HG03060 (cell line): Measurements from ENCODE around the gene MAML1.

ENCODE experiments used
- ATAC-seq: cut with Tn5 transposase; IDR thresholded peaks from one replicate; pipeline ENCODE4 v1.9.1; 2021; ENCODE audit warnings: low read depth, moderate number of reproducible peaks; ENCODE audit not compliant: unreplicated experiment

MAML1 gene

DNA sequence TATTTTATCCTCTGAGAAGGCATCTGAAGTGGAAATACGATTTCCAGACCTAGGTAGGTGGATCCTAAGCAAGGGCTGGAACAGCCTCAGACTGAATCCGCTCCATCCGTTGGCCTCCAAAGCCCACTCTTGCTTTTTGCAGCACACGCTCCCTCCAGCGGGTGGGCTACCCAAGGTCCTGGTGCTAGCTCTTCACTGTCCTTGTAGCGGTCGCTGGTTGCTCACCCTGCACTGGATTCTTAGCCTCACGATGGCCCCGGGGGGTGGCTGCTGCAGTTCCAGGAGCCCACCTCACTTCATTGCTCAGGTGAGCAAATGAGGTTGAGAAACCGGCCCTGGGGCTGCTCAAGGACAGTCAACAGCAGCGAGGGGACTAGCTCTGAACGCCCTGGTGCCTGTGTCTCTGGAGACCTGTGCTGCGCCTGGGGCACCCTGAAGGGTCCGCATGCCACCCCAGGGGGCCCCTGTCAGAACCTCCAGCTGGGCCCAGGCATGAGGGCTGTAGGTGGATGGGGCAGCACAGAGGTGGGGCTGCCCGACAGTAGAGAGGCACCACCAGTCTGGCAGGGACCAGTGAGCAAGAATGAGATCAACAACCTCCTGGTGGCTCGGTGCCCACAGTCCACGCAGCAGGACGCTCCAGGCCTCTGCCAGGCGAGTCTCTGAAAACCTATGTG, 69.7 kb downstream of the MAML1 start:
- no peak for ATAC-seq

DNA sequence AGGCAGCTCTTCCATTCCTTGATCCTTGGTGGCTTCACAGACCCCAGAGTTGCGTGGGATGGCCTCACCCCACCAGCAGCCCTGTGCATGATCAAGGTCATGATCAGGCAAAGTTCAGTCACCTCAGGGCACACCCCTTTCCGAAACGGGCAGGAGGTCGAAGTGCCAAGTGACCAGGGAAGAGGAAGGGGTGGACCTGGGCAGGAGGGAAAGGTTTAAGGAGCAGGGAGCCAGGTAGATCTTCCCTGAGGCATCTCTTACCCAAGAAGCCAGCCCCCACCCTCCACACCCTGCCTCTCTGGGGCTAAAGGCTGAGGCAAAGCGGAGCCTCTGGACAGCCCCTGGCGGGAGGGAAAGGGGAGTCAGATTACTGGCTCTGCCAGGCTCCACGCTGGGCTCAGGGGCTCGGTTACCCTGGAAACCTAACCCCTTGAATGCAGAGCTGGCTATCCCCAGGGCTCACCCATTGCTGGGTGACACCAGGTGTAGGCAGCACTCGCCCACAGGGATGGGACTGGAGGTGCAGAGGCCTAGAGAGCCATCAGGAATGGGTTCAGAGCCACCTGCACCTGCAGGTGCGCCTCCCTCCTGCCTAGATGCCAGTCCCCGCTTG, 70.4 kb downstream of the MAML1 start:
- ATAC-seq = no peak

DNA sequence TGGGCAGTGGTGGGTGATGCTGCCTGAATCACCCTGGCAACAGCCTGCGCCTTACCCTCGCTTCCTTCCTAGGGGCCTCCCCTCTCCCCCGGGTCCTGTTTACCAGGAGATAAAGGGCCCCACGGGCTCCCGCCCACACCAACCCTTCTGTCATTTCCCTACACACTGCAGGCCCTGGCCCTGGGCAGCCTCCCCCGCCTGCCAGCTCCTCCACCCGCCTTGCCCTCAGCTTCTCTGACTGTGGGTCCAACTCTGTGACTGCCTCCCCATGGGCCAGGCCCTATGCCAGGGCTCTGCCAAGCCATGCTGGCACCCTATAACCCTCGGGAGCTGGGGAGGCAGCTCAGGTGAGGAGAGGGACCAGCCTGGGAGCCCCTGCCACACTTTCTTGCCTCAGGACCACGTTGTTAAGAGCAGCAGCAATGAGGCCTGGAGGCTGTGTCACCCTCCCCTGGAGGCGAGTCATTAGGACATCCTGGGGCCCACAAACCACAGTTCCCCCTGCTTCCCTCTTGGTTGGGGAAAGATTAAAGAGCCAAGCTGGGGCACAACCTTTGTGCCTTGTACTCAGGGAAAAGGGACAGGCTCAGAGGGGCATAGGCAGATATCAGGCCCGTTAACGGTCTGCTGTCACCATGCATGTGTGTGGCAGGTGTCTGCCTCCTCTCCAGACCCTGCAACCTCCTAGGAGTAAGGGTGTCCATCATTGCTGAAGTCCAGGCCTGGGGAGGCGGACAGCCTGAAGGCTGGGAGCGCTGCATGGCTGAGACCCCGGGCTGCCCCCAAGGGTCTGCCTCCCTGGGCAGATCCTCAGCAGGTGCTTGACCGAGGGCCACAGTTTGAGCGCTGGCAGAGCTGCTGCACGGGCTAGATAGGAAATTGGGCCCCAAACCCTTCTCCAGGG, 71.3 kb downstream of the MAML1 start:
- no peak for ATAC-seq

DNA sequence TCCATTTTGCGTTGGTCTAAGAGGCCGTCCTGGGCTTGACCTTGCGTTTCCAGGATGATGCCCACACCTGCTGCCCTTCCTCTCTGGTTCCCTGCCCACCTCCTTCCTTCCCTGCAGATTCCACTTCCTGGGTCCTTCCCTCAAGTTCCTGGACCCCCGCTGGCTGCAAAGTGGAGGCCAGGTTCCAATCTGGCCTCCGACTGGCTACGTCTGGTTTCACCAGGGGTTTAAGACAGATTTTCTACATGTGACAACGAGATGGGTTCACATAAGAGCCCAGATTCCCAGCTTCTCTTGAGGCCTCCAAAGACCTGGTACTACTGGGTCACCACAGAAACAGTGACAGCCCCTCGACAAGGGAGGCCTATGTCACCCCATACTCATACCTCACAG, 71.9 kb downstream of the MAML1 start:
- no peak for ATAC-seq

DNA sequence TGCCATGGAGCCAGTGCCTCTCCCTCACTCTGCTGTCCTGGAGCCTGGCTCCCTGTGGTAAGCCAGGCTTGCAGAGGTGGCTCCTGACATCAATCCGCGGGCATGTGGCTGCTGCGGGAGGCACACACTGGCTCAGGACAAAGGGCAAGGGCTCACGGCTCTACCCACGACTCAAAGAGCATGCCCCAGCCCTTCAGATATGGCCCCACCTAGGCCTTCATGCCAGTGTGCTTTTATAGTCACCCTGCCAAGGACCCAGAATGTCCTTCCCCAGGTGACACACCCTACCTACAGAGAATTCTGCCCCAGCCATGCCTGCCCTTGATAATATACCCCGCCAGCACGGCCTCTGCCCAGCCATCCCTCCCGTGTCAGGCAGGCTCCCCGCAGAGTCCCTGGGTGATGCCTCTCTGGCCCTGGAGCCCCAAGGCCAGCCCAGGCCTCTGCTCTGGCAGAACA, 72.5 kb downstream of the MAML1 start:
- ATAC-seq = no peak

DNA sequence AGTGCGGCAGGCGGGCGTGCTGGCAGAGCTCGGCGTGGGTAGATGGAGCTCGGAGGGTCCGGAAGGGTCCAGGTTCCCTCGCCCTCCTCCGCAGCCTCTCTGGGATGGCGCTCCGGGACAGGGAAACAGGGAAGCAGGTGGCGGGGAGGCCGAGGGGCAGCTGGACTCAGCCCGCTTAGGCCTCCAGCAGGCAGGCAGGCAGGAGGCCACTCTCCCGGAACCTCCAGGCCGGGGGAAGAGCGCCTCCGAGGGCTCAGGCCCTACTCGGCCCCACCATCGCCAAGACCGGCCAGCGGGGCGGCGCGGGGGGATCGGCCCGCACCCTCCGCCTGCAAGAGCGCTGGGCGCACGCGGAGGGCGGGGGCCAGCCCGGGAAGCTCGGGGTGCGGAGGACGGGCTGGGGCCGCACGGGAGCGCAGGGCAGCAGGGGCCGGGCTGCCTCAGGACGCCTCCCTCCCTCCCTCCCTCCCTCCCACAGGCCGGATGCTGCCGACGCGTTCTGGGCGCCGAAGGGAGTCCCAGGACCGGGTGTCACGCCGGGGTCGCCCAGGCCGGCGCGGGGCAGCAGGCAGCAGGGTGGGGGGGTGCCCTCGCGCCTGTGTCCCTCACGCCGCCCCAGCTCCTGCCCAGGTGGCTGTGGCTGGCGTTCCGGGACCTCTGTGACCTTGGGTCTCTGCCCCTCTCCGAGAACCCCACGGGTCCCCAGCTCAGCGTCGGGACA, 73.1 kb downstream of the MAML1 start:
- no peak for ATAC-seq

DNA sequence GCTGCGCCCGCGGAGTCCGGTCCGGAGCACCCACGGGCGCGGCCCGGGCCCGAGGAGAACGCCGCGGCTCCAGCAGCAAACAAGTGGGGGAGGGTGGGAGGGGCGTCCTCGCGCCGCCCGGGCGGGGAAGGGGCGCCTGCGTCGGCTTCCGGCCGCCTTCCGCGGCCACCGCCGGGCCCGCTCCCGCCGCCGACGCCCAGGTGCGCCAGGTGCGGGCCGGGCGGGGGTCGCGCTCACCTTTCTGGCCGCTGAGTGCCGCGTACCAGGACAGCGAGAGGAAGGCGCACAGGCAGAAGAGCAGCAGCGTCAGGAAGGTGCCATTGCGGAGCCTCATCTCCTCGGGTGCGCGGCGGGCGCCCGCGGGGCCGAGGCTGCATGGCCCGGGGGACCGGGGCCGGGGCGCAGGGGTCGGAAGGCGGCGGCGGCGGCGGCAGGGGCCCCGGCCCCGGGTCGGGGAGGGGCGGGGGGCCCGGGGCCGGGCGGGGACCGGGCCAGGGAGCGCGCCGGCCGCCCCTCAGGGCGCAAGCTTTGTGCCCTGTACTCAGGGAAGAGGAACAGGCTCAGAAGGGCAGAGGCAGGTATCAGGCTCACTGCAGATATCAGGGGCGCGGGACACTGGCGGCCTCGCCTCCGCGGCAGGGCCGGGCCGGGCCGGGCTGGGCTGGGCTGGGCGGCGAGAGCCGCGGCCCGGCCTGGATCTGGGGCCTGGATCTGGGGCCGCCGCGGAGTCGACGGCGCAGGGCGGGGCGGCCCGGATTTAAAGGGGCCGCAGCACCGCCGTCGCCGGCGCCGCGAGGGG, 73.8 kb downstream of the MAML1 start, which contains the start of gene MGAT4B:
Gene MGAT4B (minus strand): TSS at position 617 of the 799 bp plus-strand sequence. CDS start 283 bp downstream, at position 334.
- no peak for ATAC-seq

DNA sequence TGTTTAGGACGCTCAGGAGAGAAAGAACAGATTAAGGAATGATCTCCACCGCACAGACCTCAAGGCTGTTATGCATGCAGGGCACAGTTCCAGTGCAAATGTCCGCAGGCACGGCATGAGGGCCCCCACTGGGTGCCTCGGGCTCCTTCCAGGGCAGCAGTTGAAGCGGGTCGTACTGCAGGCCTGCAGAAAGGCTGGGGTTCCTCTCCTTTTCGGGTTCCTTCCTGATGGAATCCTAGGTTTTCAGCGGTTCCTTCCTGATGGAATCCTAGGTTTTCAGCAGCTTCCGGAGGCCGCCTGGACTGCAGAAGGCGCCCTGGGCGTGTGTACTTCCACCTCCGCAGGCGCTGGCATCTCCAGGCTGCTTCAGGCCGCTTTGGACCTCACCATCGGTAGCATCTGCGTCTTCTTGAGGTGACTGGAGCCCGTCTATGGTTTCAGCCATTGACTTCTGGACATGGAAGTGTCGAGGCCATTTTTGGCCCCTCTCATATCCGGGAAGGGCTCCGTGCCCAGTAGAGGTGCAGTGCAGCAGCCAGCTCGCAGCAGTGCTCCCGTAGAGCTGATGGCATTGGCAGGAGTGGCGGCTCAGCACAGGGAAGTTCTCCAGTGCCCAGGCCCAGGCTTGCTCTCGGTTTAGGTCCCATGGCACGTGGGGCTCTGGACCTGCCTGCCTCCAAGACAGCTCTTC, 79.7 kb downstream of the MAML1 start:
- no peak for ATAC-seq

DNA sequence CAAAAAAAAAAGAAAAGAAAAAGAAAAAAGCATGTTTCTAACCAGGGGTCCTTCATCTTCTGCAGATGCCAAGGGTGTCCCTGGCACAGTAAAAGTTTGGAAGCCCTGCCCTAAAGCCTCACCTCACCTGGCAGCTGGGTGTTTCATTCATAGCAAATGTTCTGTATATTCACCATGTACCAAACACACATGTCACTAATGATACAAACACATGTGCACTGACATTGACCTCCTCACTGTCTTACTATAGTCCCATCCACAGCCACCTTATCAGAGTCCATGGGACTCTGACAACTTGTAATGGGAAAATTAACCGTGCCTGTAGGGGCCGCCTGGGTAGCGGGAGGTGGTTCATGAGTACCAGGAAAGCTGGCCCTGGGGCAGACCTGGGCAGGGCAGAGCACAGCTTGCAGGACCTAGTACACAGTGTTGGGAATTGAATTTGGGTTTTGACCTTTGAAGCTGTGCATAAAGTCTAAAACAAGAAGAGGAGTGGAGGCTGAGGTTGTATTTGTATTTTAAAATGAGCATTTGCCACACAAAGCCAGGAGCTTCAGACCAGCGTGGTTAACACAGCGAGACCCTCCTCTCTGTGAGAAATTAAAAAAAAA, 80.5 kb downstream of the MAML1 start:
- no peak for ATAC-seq

DNA sequence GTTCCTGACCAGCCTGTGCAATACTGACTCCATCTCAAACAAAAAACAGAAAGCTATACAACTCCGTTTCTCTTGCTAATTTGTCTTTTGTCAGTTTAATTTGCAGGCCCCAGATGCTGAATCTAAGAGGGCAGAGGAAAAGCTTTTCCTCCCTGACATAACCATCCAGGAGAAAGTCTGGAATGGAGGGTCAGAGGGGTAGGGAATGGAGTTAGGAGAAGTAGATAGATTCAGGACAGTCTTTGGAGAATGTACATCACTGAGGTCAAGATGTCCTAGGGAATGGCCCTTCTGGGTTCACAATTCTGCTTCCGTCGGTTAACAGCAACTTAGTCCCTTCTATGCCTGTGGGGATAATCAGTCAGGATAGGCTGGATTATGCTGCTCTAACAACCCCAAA, 81.5 kb downstream of the MAML1 start:
- no peak for ATAC-seq

DNA sequence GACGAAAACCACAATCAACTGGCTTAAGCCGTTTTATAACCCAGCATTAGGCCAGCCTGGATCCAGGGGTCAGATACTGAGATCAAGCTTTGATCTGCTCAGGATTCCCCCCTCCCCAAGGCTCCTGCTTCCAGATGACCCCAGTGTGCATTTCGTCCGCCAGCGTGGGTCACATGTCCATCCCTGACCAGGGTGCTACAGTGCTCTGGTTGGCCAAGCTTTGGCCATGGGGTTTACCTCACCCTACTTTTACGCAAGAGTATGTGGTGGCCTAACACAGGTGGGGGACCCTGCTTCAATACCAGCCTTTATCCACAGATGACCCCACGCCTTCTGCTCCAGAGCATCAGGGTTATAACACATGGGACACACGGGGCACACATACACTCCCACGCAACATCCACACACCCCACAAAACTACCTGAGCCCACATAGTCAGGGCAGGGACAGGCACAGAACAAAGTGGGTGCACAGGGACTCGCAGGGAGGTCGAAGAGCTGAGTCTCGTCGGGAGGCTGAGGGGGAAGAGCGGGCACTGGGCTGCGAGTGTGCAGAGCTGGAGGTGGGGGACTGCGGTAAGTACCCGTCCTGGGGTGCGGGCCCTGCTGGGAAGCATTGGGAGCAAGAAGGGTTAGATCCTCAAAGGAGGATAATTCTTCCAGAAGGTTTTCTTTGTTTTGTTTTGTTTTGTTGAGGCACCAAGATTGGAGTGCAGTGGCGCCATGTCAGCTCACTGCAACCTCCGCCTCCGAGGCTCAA, 83.0 kb downstream of the MAML1 start:
- ATAC-seq = no peak

DNA sequence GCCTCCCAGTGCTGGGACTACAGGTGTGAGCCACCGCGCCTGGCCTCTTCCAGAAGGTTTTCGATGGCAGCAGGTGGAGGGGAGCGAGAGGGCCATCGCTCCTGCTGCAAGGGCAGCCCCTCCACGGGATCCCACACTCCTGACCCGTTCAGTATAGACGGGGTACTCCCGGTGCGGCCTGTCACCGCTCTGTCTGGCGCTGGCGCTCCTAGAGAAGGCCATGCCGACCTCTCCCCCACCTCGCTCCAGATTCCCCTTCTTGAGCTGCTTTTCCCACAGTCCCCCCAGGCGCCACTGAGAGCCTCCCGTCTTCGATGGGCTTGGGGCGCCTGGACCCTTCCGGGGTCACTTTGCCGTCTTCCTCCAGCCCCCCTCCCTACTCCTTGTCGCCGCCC, 83.8 kb downstream of the MAML1 start:
- no peak for ATAC-seq

DNA sequence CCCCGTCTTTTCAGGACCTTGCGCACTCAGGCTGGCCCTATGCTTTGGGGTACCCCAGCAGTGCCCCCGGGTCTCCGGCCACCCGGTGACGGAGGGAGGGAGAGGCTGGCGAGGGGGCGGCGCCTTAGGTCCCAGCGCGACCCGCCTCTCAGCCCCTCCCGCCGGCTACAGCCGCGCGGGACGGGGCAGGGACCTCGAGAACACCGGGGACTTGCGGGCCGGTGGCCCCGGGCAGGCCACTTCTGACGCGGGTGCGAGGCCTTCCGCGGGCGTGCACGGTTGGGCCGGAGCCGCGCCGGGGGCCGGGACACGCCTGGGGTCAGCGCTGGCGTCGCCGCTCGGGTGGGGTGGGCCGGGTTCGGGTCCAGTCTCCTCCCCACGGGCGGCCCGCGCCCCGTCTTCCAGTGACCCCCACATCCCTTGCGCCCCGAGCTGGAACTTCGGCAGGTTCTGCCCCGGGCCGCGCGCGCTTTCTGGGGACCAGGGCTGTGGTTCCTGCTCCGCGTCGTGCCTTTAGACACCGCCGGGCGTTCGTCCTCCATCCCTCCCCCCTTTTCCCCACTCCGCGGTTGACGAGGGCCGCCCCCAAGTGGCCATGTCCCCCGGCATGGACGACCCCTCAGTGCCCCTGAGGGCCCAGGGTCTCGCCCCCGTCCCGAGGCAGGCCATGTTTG, 84.3 kb downstream of the MAML1 start:
- no peak for ATAC-seq

DNA sequence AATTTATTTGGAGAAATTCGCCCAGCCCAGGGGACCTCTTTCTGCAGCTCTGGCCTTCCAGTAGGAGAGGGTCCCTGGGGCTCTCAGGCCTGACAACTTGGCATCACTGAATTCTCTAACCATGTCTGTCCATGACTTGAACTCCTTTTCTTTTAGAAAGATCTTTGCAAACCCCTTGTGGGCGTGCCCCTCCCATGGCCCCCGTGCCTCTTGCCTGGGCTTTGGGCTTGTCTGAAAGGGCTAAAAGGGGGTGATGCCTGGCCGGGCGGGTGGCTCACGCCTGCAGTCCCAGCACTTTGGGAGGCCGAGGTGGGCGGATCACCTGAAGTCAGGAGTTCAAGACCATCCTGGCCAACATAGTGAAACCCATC, 84.8 kb downstream of the MAML1 start:
- ATAC-seq = no peak

DNA sequence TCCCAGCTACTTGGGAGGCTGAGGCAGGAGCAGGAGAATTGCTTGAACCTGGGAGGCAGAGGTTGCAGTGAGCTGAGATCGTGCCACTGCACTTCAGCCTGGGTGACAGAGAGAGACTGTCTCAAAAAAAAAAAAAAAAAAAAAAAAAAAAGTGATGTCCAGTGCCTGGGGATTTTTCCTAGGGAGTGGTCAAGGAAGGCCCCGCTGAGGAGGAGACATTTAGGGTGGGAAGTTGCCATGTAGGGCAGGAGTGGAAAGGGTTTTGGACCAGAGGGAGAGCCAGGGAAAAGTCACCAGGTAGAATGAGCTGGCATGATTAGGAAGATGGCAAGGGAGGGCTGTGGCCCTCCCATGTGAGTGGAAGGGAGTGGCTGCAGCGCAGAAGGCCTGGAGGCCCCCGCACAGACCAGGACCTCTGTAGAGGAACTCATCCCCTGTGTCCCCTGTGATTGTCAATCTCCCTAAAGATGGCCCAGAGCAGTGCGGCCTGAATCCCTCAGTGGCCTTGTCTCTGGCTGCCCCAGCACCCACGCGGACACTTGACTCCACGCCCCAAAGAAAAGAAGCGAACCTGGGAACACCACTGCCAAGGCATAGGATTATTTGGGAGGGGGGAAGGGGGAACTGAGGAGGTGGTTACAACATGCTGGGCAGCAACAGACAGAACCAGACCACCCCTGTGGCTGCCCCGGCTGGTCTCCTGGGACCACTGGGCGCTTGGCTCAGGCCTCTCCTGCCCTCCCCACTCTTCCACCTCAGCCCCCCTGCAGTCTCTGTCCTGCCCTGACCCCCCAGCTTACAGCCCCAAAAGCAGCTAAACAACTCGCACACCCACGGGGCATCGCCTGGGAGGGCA, 85.5 kb downstream of the MAML1 start:
- no peak for ATAC-seq

DNA sequence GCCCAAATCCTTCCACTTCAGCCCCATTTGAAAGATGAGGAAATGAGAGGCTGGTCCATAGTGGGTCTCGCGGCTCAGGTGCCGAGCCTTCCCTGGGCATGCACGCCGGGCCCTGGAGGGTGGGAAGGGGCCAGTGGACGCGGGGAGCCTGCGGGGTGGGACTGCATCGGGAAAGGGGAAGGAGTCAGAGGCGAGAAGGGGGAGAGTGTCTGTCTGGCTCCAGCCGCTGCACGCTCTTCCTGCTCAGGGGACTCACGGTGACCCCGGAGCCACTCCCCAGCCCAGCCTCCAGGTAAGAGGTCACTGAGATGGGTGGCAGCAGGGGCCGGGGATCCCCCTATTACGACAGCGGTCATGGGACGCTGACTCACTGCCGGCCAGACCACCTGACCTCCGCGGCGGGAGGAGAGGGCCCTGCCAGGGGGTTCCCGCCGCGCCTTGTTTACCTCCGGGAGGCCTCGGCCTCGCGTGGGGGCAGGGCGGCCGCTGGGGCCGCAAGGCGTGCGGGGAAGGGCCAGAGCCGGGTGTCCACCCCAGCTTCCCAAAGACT, 86.2 kb downstream of the MAML1 start:
- ATAC-seq = peak; percentile 40
